Measurements from ENCODE around the gene DNAL4.

DNAL4 gene

GRCh38 chr22:38786631-38787030 lies 7.3 kb downstream of the DNAL4 start:
- Histone ChIP-seq H3K27ac (no peak overlapping the region), H4K20me1 (ENCODE audit: insufficient read depth) (no peaks in the 10 kb centered on the region), H2AFZ (ENCODE audit: low read depth) (no peak overlapping the region), H3K4me3 (IDR thresholded peaks at IDR 0.05; ENCODE audit: insufficient read depth, low read depth, low read length) (no peak overlapping the region), H3K9ac (no peak overlapping the region), H3K27me3 (ENCODE audit: insufficient read depth, low read depth) (no peaks in the 10 kb centered on the region), H3K79me2 (ENCODE audit: insufficient read depth, low read depth) (no peaks in the 10 kb centered on the region), H3K4me1 (ENCODE audit: low read depth, poor library complexity, severe bottlenecking) (no peaks in the 10 kb centered on the region), H3K36me3 (ENCODE audit: insufficient read depth) (no peaks in the 10 kb centered on the region), H3K4me2 (no peak overlapping the region)
- TF ChIP-seq, protein P1, sequence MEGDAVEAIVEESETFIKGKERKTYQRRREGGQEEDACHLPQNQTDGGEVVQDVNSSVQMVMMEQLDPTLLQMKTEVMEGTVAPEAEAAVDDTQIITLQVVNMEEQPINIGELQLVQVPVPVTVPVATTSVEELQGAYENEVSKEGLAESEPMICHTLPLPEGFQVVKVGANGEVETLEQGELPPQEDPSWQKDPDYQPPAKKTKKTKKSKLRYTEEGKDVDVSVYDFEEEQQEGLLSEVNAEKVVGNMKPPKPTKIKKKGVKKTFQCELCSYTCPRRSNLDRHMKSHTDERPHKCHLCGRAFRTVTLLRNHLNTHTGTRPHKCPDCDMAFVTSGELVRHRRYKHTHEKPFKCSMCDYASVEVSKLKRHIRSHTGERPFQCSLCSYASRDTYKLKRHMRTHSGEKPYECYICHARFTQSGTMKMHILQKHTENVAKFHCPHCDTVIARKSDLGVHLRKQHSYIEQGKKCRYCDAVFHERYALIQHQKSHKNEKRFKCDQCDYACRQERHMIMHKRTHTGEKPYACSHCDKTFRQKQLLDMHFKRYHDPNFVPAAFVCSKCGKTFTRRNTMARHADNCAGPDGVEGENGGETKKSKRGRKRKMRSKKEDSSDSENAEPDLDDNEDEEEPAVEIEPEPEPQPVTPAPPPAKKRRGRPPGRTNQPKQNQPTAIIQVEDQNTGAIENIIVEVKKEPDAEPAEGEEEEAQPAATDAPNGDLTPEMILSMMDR (conservative IDR thresholded peaks at IDR 0.05; ENCODE audit: low read depth, low read length) = no peak

DNA sequence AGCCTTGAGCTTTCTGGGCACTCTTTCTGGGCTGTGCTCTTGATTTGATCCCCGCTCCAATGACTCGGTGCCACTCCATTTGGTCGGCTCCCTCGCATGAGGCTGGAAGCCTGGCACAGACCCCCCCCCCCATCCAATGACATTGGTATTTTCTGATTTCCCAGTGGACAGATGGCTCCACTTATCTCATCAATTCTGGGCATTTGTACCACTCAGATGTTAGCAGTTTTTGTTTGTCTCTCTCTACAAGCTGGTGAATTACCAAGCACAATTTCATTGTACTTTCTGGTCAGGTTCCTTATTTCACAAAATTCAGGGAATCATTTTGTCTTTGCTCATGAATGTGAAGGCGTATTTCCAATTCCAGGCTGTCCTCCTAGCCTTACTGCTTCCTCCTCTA lies 9.1 kb downstream of the DNAL4 start:
- Histone ChIP-seq H3K27ac (no peak overlapping the region), H2AFZ (ENCODE audit: low read depth) (no peak overlapping the region), H3K36me3 (ENCODE audit: insufficient read depth) (no peaks in the 10 kb centered on the region), H3K4me3 (IDR thresholded peaks at IDR 0.05; ENCODE audit: insufficient read depth, low read depth, low read length) (no peak overlapping the region), H4K20me1 (ENCODE audit: insufficient read depth) (no peaks in the 10 kb centered on the region), H3K9ac (no peak overlapping the region), H3K4me2 (no peak overlapping the region), H3K4me1 (ENCODE audit: low read depth, poor library complexity, severe bottlenecking) (no peaks in the 10 kb centered on the region), H3K79me2 (ENCODE audit: insufficient read depth, low read depth) (no peaks in the 10 kb centered on the region), H3K27me3 (ENCODE audit: insufficient read depth, low read depth) (no peaks in the 10 kb centered on the region)
- TF ChIP-seq, protein P1 (conservative IDR thresholded peaks at IDR 0.05; ENCODE audit: low read depth, low read length) = no peak

GRCh38 chr22:38784035-38784434 lies 9.9 kb downstream of the DNAL4 start:
- no peak overlapping the region for H3K9ac ChIP-seq

GRCh38 chr22:38783095-38783615 lies 10.8 kb downstream of the DNAL4 start:
- no peak overlapping the region for H2AFZ ChIP-seq (ENCODE audit: low read depth)
- TF ChIP-seq, protein P1 (conservative IDR thresholded peaks at IDR 0.05; ENCODE audit: low read depth, low read length) = no peak
- no peak overlapping the region for H3K4me3 ChIP-seq (IDR thresholded peaks at IDR 0.05; ENCODE audit: insufficient read depth, low read depth, low read length)
- no peaks in the 10 kb centered on the region for H3K4me1 ChIP-seq (ENCODE audit: low read depth, poor library complexity, severe bottlenecking)
- H3K36me3 ChIP-seq (ENCODE audit: insufficient read depth) = no peaks in the 10 kb centered on the region
- H3K4me2 ChIP-seq = no peak overlapping the region
- H3K9ac ChIP-seq = no peak overlapping the region
- H3K79me2 ChIP-seq (ENCODE audit: insufficient read depth, low read depth) = no peaks in the 10 kb centered on the region
- H3K27ac ChIP-seq = no peak overlapping the region
- no peaks in the 10 kb centered on the region for H3K27me3 ChIP-seq (ENCODE audit: insufficient read depth, low read depth)
- H4K20me1 ChIP-seq (ENCODE audit: insufficient read depth) = no peaks in the 10 kb centered on the region

More at GRCh38 chr22:38784035-38784434, 9.9 kb downstream of the DNAL4 start:
- TF ChIP-seq, protein P1 (conservative IDR thresholded peaks at IDR 0.05; ENCODE audit: low read depth, low read length) = no peak
- Histone ChIP-seq H4K20me1 (ENCODE audit: insufficient read depth) (no peaks in the 10 kb centered on the region), H2AFZ (ENCODE audit: low read depth) (no peak overlapping the region), H3K4me3 (IDR thresholded peaks at IDR 0.05; ENCODE audit: insufficient read depth, low read depth, low read length) (no peak overlapping the region), H3K4me1 (ENCODE audit: low read depth, poor library complexity, severe bottlenecking) (no peaks in the 10 kb centered on the region), H3K79me2 (ENCODE audit: insufficient read depth, low read depth) (no peaks in the 10 kb centered on the region), H3K4me2 (no peak overlapping the region), H3K27ac (no peak overlapping the region), H3K36me3 (ENCODE audit: insufficient read depth) (no peaks in the 10 kb centered on the region), H3K27me3 (ENCODE audit: insufficient read depth, low read depth) (no peaks in the 10 kb centered on the region)
